ENCODE measurements around the gene MYBPC2.

GRCh38 chr19:50431343-50432220 lies 1.1 kb upstream of the MYBPC2 start:
- TF ChIP-seq CTCF (IDR thresholded peaks at IDR 0.05) (no peak), ZFX (IDR thresholded peaks at IDR 0.05; ENCODE audit: borderline replicate concordance) (no peak)

All from 22Rv1 (cell line).